Activated naive CD8-positive, alpha-beta T cell treated with anti-CD3 and anti-CD28 coated beads, Interleukin-2, amount 50 U/mL, for 24 hours (primary cell): ENCODE measurements around the gene GSPT2.

Experiments used
- ATAC-seq: fragments of 150-1000 bp; cut with Tn5 transposase; one replicate; pipeline ENCODE4 v1.10.0; 2021
- DNase-seq: peaks from one replicate; pipeline ENCODE4 v3.0.0; 2021
- H3K27ac Mint-ChIP-seq: one replicate; pipeline ENCODE4 v1.8.0; 2021; ENCODE audit warnings: mild to moderate bottlenecking, mixed read lengths
- H3K27me3 Mint-ChIP-seq: one replicate; pipeline ENCODE4 v1.8.0; 2021; ENCODE audit warnings: mixed read lengths
- H3K36me3 Mint-ChIP-seq: one replicate; pipeline ENCODE4 v1.8.0; 2021; ENCODE audit warnings: low read depth, mixed read lengths
- H3K4me1 Mint-ChIP-seq: one replicate; pipeline ENCODE4 v1.8.0; 2021; ENCODE audit warnings: mixed read lengths
- H3K4me3 Mint-ChIP-seq: one replicate; pipeline ENCODE4 v1.8.0; 2021; ENCODE audit warnings: mild to moderate bottlenecking, moderate library complexity, mixed read lengths
- H3K9me3 Mint-ChIP-seq: one replicate; pipeline ENCODE4 v1.8.0; 2021; ENCODE audit warnings: mixed read lengths

GSPT2 gene

GRCh38 chrX:51795136-51795535 is 51.9 kb downstream of the GSPT2 start:
- Mint-ChIP-seq H3K27me3 (no peaks in the 10 kb centered on the region), H3K36me3 (no peaks in the 10 kb centered on the region), H3K9me3 (no peaks in the 10 kb centered on the region), H3K4me1 (no peaks in the 10 kb centered on the region), H3K27ac (no peak overlapping the region), H3K4me3 (no peak overlapping the region)
- ATAC-seq (no peak), DNase-seq (no peak)
